SK-N-SH (cell line): ENCODE measurements around the gene RAG2. TPM values are rescaled to one million over a fixed set of nuclear protein-coding genes. Genes with fewer than 3 reads are reported as not detected.

Experiments used
- CTCF ChIA-PET: fragments of 300-600, 350-600 bp; formaldehyde crosslinking; extraction: SDS; loops from one replicate; lab custom pipeline; 2021; lab: Yijun Ruan, JAX
- POLR2A ChIA-PET: fragments of 350-600 bp; sonication (Branson Sonifier 250); formaldehyde crosslinking; extraction: SDS; loops from one replicate; lab custom pipeline; 2020; ENCODE audit warnings: antibody characterized with exemption, inconsistent platforms; lab: Yijun Ruan, JAX
- DNase-seq: peaks from one replicate; pipeline ENCODE4 v3.0.0; 2012
- H2AFZ ChIP-seq: fragments of 200-600 bp; sonication (generic); 2 replicates; pipeline ENCODE4 v1.8.1; 2016; ENCODE audit warnings: antibody characterized with exemption, mild to moderate bottlenecking, low read depth
- H3F3A ChIP-seq: fragments of 200-600 bp; sonication (generic); replicated peaks from 2 replicates; pipeline ENCODE3; 2016; ENCODE audit warnings: antibody characterized with exemption, mild to moderate bottlenecking; ENCODE audit not compliant: insufficient read depth
- H3K27ac ChIP-seq, 2 experiments: fragments of 200-500 bp in 1 of 2; fragments of 200-600 bp in 1 of 2; sonication (Bioruptor generic) in 1 of 2; sonication (generic), shearing (Covaris generic) in 1 of 2; 2 replicates each; pipeline versions ENCODE4 v1.5.1 to v1.6.1; 2014 to 2016; ENCODE audit warnings: low read depth in 2 of 2, inconsistent platforms in 1 of 2, low read length in 1 of 2, mild to moderate bottlenecking in 1 of 2, mixed read lengths in 1 of 2
- H3K27me3 ChIP-seq: fragments of 200-600 bp; sonication (generic), shearing (Covaris generic); 2 replicates; pipeline ENCODE4 v1.6.1; 2016; ENCODE audit warnings: mixed run types; ENCODE audit not compliant: insufficient read depth
- H3K36me3 ChIP-seq, 2 experiments: fragments of 200-500 bp in 1 of 2; fragments of 200-600 bp in 1 of 2; sonication (Bioruptor generic) in 1 of 2; sonication (generic) in 1 of 2; replicated peaks in 1 of 2; 2 replicates each; pipeline versions ENCODE3 to v1.5.1; 2014 to 2016; ENCODE audit warnings: low read length in 1 of 2, mild to moderate bottlenecking in 1 of 2; ENCODE audit not compliant: insufficient read depth in 2 of 2, control insufficient read depth in 1 of 2
- H3K4me1 ChIP-seq, 2 experiments: fragments of 200-500 bp in 1 of 2; fragments of 200-600 bp in 1 of 2; sonication (Bioruptor generic) in 1 of 2; sonication (generic), shearing (Covaris generic) in 1 of 2; 2 replicates each; pipeline versions ENCODE4 v1.5.1 to v1.6.1; 2014 to 2016; ENCODE audit warnings: low read depth in 1 of 2, low read length in 1 of 2, mixed run types in 1 of 2; ENCODE audit not compliant: insufficient read depth in 2 of 2, control insufficient read depth in 1 of 2
- H3K4me2 ChIP-seq: fragments of 200-600 bp; sonication (generic), shearing (Covaris generic); 2 replicates; pipeline ENCODE4 v1.6.1; 2017; ENCODE audit warnings: mixed run types
- H3K4me3 ChIP-seq, 2 experiments: fragments of 200-500 bp in 1 of 2; fragments of 200-600 bp in 1 of 2; sonication (Bioruptor generic) in 1 of 2; sonication (generic), shearing (Covaris generic) in 1 of 2; 2 replicates each; pipeline versions ENCODE4 v1.5.1 to v1.8.1; 2014 to 2016; ENCODE audit warnings: low read depth in 2 of 2, inconsistent platforms in 1 of 2, low read length in 1 of 2, mild to moderate bottlenecking in 1 of 2, mixed read lengths in 1 of 2, moderate library complexity in 1 of 2
- H3K79me2 ChIP-seq: fragments of 200-600 bp; sonication (generic); 2 replicates; pipeline ENCODE4 v1.8.1; 2017; ENCODE audit warnings: mild to moderate bottlenecking; ENCODE audit not compliant: insufficient read depth
- H3K9ac ChIP-seq: fragments of 200-600 bp; sonication (generic); 2 replicates; pipeline ENCODE4 v1.6.1; 2017; ENCODE audit warnings: mixed run types
- H3K9me2 ChIP-seq: fragments of 200-600 bp; sonication (generic); 2 replicates; pipeline ENCODE4 v1.6.1; 2017; ENCODE audit warnings: mixed run types
- H3K9me3 ChIP-seq: fragments of 200-600 bp; sonication (generic); 2 replicates; pipeline ENCODE4 v1.6.1; 2017; ENCODE audit warnings: mixed run types, mild to moderate bottlenecking, moderate library complexity
- H4K20me1 ChIP-seq: fragments of 200-600 bp; sonication (generic); 2 replicates; pipeline ENCODE4 v1.6.1; 2017; ENCODE audit warnings: mild to moderate bottlenecking, mixed run types; ENCODE audit not compliant: insufficient read depth
- EP300 ChIP-seq, 2 experiments: IDR thresholded peaks; 2 replicates each; pipeline versions ENCODE4 v1.4.0 to v1.6.1; 2012; ENCODE audit warnings: borderline replicate concordance in 1 of 2, low read depth in 1 of 2, low read length in 1 of 2
- GATA2 ChIP-seq: sonication (generic); formaldehyde crosslinking; IDR thresholded peaks from 2 replicates; pipeline ENCODE4 v1.5.0; 2020; ENCODE audit warnings: mild to moderate bottlenecking, missing genetic modification reagents
- NRF1 ChIP-seq: IDR thresholded peaks from 2 replicates; pipeline ENCODE4 v1.6.1; 2012; ENCODE audit warnings: low read depth, mild to moderate bottlenecking, low read length
- RCOR1 ChIP-seq: fragments of 150-350 bp; IDR thresholded peaks from 2 replicates; pipeline ENCODE4 v1.6.1; 2017; ENCODE audit warnings: antibody characterized with exemption, low read length
- REST ChIP-seq: IDR thresholded peaks from 2 replicates; pipeline ENCODE4 v1.6.1; 2012; ENCODE audit warnings: mild to moderate bottlenecking, low read depth, low read length, moderate library complexity
- RXRA ChIP-seq: IDR thresholded peaks from 2 replicates; pipeline ENCODE4 v1.4.0; 2012; ENCODE audit warnings: low read depth, mild to moderate bottlenecking, borderline replicate concordance
- SMC3 ChIP-seq: IDR thresholded peaks from 2 replicates; pipeline ENCODE4 v1.6.1; 2012; ENCODE audit warnings: low read depth, low read length, improper control_type of control experiment
- TCF12 ChIP-seq: IDR thresholded peaks from 2 replicates; pipeline ENCODE4 v1.4.0; 2012
- YY1 ChIP-seq: IDR thresholded peaks from 2 replicates; pipeline ENCODE4 v1.4.0; 2012; ENCODE audit warnings: low read depth, mild to moderate bottlenecking
- ZBTB33 ChIP-seq: IDR thresholded peaks from 2 replicates; pipeline ENCODE4 v1.4.0; 2012; ENCODE audit warnings: low read depth, borderline replicate concordance
- whole genome bisulfite sequencing: methylation state at CpG from one replicate; pipeline ENCODE4 v1.1.6; 2017; ENCODE audit warnings: low lambda C conversion rate; 5-methylcytosine and 5-hydroxymethylcytosine counted together
- polyA plus RNA-seq, 3 experiments: library from polyadenylated mRNA; depleted of rRNA; stranded (reverse); fragments of >200 nt; gene quantifications; 2 replicates each; pipeline ENCODE4 v1.2.3, GENCODE V29; 2012

The RAG2 gene
- polyA plus RNA-seq, 1 of the 3 experiments (the other 2 are of a cell fraction): 0.15 TPM

- no peaks in the 10 kb centered on the region for H4K20me1 ChIP-seq
- ChIA-PET POLR2A (interaction anchor here (0.9 to 3.6 kb wide), 3 partner anchors 10 to 54 kb away, joined by 4 to 43 read pairs (median 13); no protein-coding TSS in a partner anchor), CTCF (interaction anchor here (0.6 to 5.8 kb wide), 12 partner anchors 9 to 129 kb away, joined by 3 to 144 read pairs (median 4); no protein-coding TSS in a partner anchor)
- peak overlapping the region in 1 of 2 experiments; percentile 100; a peak in 2 of 4 replicates for H3K27ac ChIP-seq
- WGBS: 76% methylated on average over 3 of the region's 3 CpGs
- H3K4me1 ChIP-seq: peaks cover 16 to 49% of the 10 kb centered on the region in 2 experiments; a peak in 3 of 4 replicates
- H3K9ac ChIP-seq: no peak overlapping the region
- TF ChIP-seq REST: no peak
- H3K79me2 ChIP-seq: no peaks in the 10 kb centered on the region
- 0 out of 2 replicates have a peak overlapping the region, but pooled peaks have one; percentile 39 for H3K4me2 ChIP-seq
- H3K9me2 ChIP-seq: no peaks in the 10 kb centered on the region
- H3K4me3 ChIP-seq: no peak overlapping the region; a peak in 1 of 4 replicates
- no peak overlapping the region for H2AFZ ChIP-seq
- no peaks in the 10 kb centered on the region for H3K27me3 ChIP-seq
- no peaks in the 10 kb centered on the region for H3F3A ChIP-seq
- DNase-seq: no peak
- H3K9me3 ChIP-seq: no peaks in the 10 kb centered on the region
- H3K36me3 ChIP-seq: no peaks in the 10 kb centered on the region
Measured at GRCh38 chr11:36618363-36619047, 20.5 kb upstream of the RAG2 start.

- no peaks in the 10 kb centered on the region for H3F3A ChIP-seq
- peak overlapping the region in 1 of 2 experiments; percentile 100; a peak in 2 of 4 replicates for H3K27ac ChIP-seq
- H2AFZ ChIP-seq: no peak overlapping the region
- CTCF ChIA-PET: interaction anchor here (0.7 to 5.8 kb wide), 10 partner anchors 10 to 130 kb away, joined by 3 to 144 read pairs (median 4); no protein-coding TSS in a partner anchor
- no peaks in the 10 kb centered on the region for H4K20me1 ChIP-seq
- H3K9me2 ChIP-seq: no peaks in the 10 kb centered on the region
- 57% methylated on average over 6 of the region's 6 CpGs for WGBS
- no peaks in the 10 kb centered on the region for H3K36me3 ChIP-seq
- H3K4me3 ChIP-seq: no peak overlapping the region
- POLR2A ChIA-PET: interaction anchor here (0.6 to 1.8 kb wide), 2 partner anchors 51 to 53 kb away, joined by 3 to 13 read pairs; no protein-coding TSS in a partner anchor
- H3K4me1 ChIP-seq: peaks cover 16 to 51% of the 10 kb centered on the region in 2 experiments; a peak in 3 of 4 replicates
- no peaks in the 10 kb centered on the region for H3K9me3 ChIP-seq
- H3K79me2 ChIP-seq: no peaks in the 10 kb centered on the region
- H3K4me2 ChIP-seq: no peak overlapping the region
- no peak for DNase-seq
- no peak overlapping the region for H3K9ac ChIP-seq
- H3K27me3 ChIP-seq: no peaks in the 10 kb centered on the region
- TF ChIP-seq RCOR1: peak; percentile 12; the same call in 1 of the 2 replicates
- peak; percentile 54 for TF ChIP-seq GATA2 (CRISPR knock-in tag)
- TF ChIP-seq YY1: no peak
- TF ChIP-seq NRF1: no peak
- TF ChIP-seq EP300 (IDR thresholded peaks at IDR 0.05; ENCODE audit: borderline replicate concordance in 1 of 2, low read depth in 1 of 2, low read length in 1 of 2): peak in 1 of 2 experiments; percentile 90; a peak in 2 of 4 replicates
- TF ChIP-seq TCF12: peak; percentile 28; the same call in 1 of the 2 replicates
- TF ChIP-seq RXRA: no peak
- TF ChIP-seq ZBTB33: no peak
- no peak for TF ChIP-seq SMC3
Measured at GRCh38 chr11:36617543-36618362, 19.7 kb upstream of the RAG2 start.
